Calu3 (cell line): Measurements from ENCODE around the gene TNFRSF18. TPM values are rescaled to one million over a fixed set of nuclear protein-coding genes. Genes with fewer than 3 reads are reported as not detected.
"Not testable (repeated sequence)": the region's sequence is repeated elsewhere in the genome, so short reads cannot be mapped to it uniquely, and the experiment has no call there.

Experiments used
- BruUV-seq: library from RNA; stranded (reverse); fragments of 400-500 nt; replicated peaks from 2 replicates; lab custom pipeline; 2021; lab: Mats Ljungman, UMichigan
- CTCF ChIA-PET: fragments of 300-600 bp; sonication (Branson Sonifier 250); formaldehyde crosslinking; loops from one replicate; lab custom pipeline; 2022; ENCODE audit warnings: antibody characterized with exemption; lab: Charles Lee
- DNase-seq: peaks from one replicate; pipeline ENCODE4 v3.0.0; 2022
- H3K27ac Mint-ChIP-seq: one replicate; pipeline ENCODE4 v1.8.0; 2022; ENCODE audit warnings: mixed read lengths; ENCODE audit not compliant: unreplicated experiment
- H3K27me3 Mint-ChIP-seq: one replicate; pipeline ENCODE4 v1.8.0; 2022; ENCODE audit warnings: mixed read lengths; ENCODE audit not compliant: unreplicated experiment
- H3K36me3 Mint-ChIP-seq: one replicate; pipeline ENCODE4 v1.8.0; 2022; ENCODE audit warnings: mild to moderate bottlenecking, moderate library complexity, mixed read lengths; ENCODE audit not compliant: insufficient read depth, unreplicated experiment
- H3K4me1 Mint-ChIP-seq: one replicate; pipeline ENCODE4 v1.8.0; 2022; ENCODE audit warnings: mild to moderate bottlenecking, low read depth, mixed read lengths; ENCODE audit not compliant: unreplicated experiment
- H3K4me3 Mint-ChIP-seq: one replicate; pipeline ENCODE4 v1.8.0; 2022; ENCODE audit warnings: mild to moderate bottlenecking, low read depth, moderate library complexity, mixed read lengths; ENCODE audit not compliant: unreplicated experiment
- H3K9me3 Mint-ChIP-seq: one replicate; pipeline ENCODE4 v1.8.0; 2022; ENCODE audit warnings: low read depth, mixed read lengths; ENCODE audit not compliant: unreplicated experiment
- CTCF ChIP-seq: fragments of 200-600 bp; IDR thresholded peaks from one replicate; pipeline ENCODE4 v1.8.0; 2022; ENCODE audit warnings: antibody characterized with exemption; ENCODE audit not compliant: unreplicated experiment
- intact Hi-C: fragments of 100-400 bp; cut with micrococcal nuclease; formaldehyde crosslinking; loops from one replicate; pipeline ENCODE4 v1.10.0; 2022; ENCODE audit not compliant: unreplicated experiment
- total RNA-seq: library from RNA; stranded (reverse); gene quantifications from 2 replicates; pipeline ENCODE4 v1.2.3, GENCODE V29; 2022

Gene TNFRSF18
- total RNA-seq, 1 experiment from 2014 or later = not detected

- intact Hi-C loops = no loop called here
- H3K36me3 Mint-ChIP-seq = no peaks in the 10 kb centered on the region
- H3K4me3 Mint-ChIP-seq = no peak overlapping the region
- H3K27me3 Mint-ChIP-seq = no peaks in the 10 kb centered on the region
- H3K9me3 Mint-ChIP-seq = peaks cover 4% of the 10 kb centered on the region
- no peaks in the 10 kb centered on the region for H3K4me1 Mint-ChIP-seq
- no TSS peak for BruUV-seq
- no peak for TF ChIP-seq CTCF
- DNase-seq = no peak
- no peak overlapping the region for H3K27ac Mint-ChIP-seq
- CTCF ChIA-PET = interaction anchor here (0.6 kb wide), 1 partner anchor 209 kb away, joined by 9 read pairs; no protein-coding TSS in a partner anchor
Observed at GRCh38 chr1:1197551-1198422, 8.6 kb downstream of the TNFRSF18 start.

- intact Hi-C loops = no loop called here
- no peaks in the 10 kb centered on the region for H3K27me3 Mint-ChIP-seq
- TF ChIP-seq CTCF = no peak
- CTCF ChIA-PET = no interaction called here
- no peak overlapping the region for H3K27ac Mint-ChIP-seq
- H3K4me1 Mint-ChIP-seq = no peaks in the 10 kb centered on the region
- H3K36me3 Mint-ChIP-seq = no peaks in the 10 kb centered on the region
- H3K4me3 Mint-ChIP-seq = no peak overlapping the region
- H3K9me3 Mint-ChIP-seq = peaks cover 4% of the 10 kb centered on the region
- no TSS peak for BruUV-seq
- no peak for DNase-seq
Observed at GRCh38 chr1:1197188-1197500, 9.2 kb downstream of the TNFRSF18 start.

GRCh38 chr1:1196431-1197187 is 9.8 kb downstream of the TNFRSF18 start:
- Mint-ChIP-seq H3K36me3 (no peaks in the 10 kb centered on the region), H3K4me3 (no peak overlapping the region), H3K27me3 (no peaks in the 10 kb centered on the region), H3K4me1 (no peaks in the 10 kb centered on the region), H3K9me3 (peaks cover 4% of the 10 kb centered on the region), H3K27ac (no peak overlapping the region)
- CTCF ChIA-PET = no interaction called here
- no peak for TF ChIP-seq CTCF
- DNase-seq = no peak
- no TSS peak for BruUV-seq
- intact Hi-C loops = no loop called here

- H3K27ac Mint-ChIP-seq, CTCF ChIA-PET, H3K36me3 Mint-ChIP-seq, intact Hi-C loops, H3K4me3 Mint-ChIP-seq, BruUV-seq, H3K27me3 Mint-ChIP-seq, H3K4me1 Mint-ChIP-seq, H3K9me3 Mint-ChIP-seq, DNase-seq: not testable (repeated sequence)
Observed at GRCh38 chr1:1195726-1196125, 10.7 kb downstream of the TNFRSF18 start.
